Measurements from ENCODE around the gene C18orf63.

DNA sequence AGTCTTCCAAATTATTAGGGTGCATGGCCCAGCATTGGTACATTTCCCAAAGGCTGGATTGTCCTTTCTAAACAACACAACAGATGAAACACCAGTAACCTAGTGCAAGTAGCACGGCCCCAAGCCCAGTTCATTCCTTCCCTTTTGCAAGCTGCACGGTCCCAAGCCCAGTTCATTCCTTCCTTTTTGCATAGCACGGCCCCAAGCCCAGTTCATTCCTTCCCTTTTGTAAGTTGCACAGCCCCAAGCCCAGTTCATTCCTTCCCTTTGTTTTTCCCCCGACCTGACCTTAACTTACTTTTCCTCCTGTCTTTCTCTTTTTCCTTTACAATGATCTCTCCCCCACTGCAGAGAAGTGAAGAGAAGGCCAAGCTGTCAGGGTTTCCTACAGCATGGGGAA, 60.9 kb downstream of the C18orf63 start:
- TF ChIP-seq, protein P1, sequence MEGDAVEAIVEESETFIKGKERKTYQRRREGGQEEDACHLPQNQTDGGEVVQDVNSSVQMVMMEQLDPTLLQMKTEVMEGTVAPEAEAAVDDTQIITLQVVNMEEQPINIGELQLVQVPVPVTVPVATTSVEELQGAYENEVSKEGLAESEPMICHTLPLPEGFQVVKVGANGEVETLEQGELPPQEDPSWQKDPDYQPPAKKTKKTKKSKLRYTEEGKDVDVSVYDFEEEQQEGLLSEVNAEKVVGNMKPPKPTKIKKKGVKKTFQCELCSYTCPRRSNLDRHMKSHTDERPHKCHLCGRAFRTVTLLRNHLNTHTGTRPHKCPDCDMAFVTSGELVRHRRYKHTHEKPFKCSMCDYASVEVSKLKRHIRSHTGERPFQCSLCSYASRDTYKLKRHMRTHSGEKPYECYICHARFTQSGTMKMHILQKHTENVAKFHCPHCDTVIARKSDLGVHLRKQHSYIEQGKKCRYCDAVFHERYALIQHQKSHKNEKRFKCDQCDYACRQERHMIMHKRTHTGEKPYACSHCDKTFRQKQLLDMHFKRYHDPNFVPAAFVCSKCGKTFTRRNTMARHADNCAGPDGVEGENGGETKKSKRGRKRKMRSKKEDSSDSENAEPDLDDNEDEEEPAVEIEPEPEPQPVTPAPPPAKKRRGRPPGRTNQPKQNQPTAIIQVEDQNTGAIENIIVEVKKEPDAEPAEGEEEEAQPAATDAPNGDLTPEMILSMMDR (IDR thresholded peaks at IDR 0.05) = no peak
- TF ChIP-seq EP300 (IDR thresholded peaks at IDR 0.05) (no peak), POLR2AphosphoS5 (IDR thresholded peaks at IDR 0.05) (no peak)
